Retinal pigment epithelial cell (primary cell): ENCODE results near the gene GAREM1.
A peak's percentile ranks its signal among the peaks of the same experiment; 100 is the strongest.

Experiments used
- DNase-seq: peaks from one replicate; pipeline ENCODE4 v3.0.0-alpha.2; 2010; ENCODE audit warnings: low read depth
- H3K4me3 ChIP-seq: 2 replicates; pipeline ENCODE4 v1.5.1; 2011; ENCODE audit warnings: mild to moderate bottlenecking, low read length, control low read depth, moderate library complexity
- CTCF ChIP-seq: conservative IDR thresholded peaks from 2 replicates; pipeline ENCODE4 v1.5.1; 2011; ENCODE audit warnings: low read depth, low read length, control low read depth, inconsistent platforms

Gene GAREM1

GRCh38 chr18:32289483-32290075 is 181.1 kb downstream of the GAREM1 start:
- no peak for DNase-seq
- peak; percentile 85 for TF ChIP-seq CTCF
- H3K4me3 ChIP-seq = no peak overlapping the region

- TF ChIP-seq CTCF = no peak
- H3K4me3 ChIP-seq = no peak overlapping the region
- DNase-seq = no peak
Measured at GRCh38 chr18:32287873-32288272, 182.8 kb downstream of the GAREM1 start.

- no peak overlapping the region for H3K4me3 ChIP-seq
- DNase-seq = no peak
- TF ChIP-seq CTCF = no peak
Measured at GRCh38 chr18:32287249-32287648, 183.4 kb downstream of the GAREM1 start.

GRCh38 chr18:32286749-32287148 is 183.9 kb downstream of the GAREM1 start:
- TF ChIP-seq CTCF = no peak
- DNase-seq = no peak
- H3K4me3 ChIP-seq = no peak overlapping the region

GRCh38 chr18:32284284-32284683 is 186.4 kb downstream of the GAREM1 start:
- no peak overlapping the region for H3K4me3 ChIP-seq
- TF ChIP-seq CTCF = no peak
- DNase-seq = no peak

- no peak for DNase-seq
- TF ChIP-seq CTCF = no peak
- no peak overlapping the region for H3K4me3 ChIP-seq
Measured at GRCh38 chr18:32280911-32281310, 189.8 kb downstream of the GAREM1 start.

- DNase-seq = no peak
- H3K4me3 ChIP-seq = no peak overlapping the region
- TF ChIP-seq CTCF = no peak
Measured at GRCh38 chr18:32280188-32280783, 190.4 kb downstream of the GAREM1 start.
